Right ventricle myocardium inferior (tissue), 1 donor: ENCODE results near the gene PARD3B. TPM values are rescaled to one million over a fixed set of nuclear protein-coding genes. Genes with fewer than 3 reads are reported as not detected.

Source experiments
- ATAC-seq: fragments of 200-7000 bp; cut with Tn5 transposase; one replicate; pipeline ENCODE4 v1.9.1; 2020; ENCODE audit warnings: mild to moderate bottlenecking, moderate library complexity
- DNase-seq: peaks from one replicate; pipeline ENCODE4 v3.0.0; 2021; ENCODE audit errors: missing footprints
- intact Hi-C: fragments of 100-400 bp; cut with DNase I; formaldehyde crosslinking; loops from one replicate; pipeline ENCODE4 v1.11.0; 2022
- total RNA-seq: library from RNA; stranded (reverse); fragmentation: NEBNext Ultra II Directional; extraction: Animal tissue kit (Norgen Biotek cat#: 25700); gene quantifications from one replicate; pipeline ENCODE4 v1.2.1, GENCODE V29; 2021
- donor health status: DM: no; HTN: yes; CAD: no; lungs with severe emphysema.

Gene PARD3B
- total RNA-seq, 1 donor from 2014 or later, result 7.8 TPM

DNA sequence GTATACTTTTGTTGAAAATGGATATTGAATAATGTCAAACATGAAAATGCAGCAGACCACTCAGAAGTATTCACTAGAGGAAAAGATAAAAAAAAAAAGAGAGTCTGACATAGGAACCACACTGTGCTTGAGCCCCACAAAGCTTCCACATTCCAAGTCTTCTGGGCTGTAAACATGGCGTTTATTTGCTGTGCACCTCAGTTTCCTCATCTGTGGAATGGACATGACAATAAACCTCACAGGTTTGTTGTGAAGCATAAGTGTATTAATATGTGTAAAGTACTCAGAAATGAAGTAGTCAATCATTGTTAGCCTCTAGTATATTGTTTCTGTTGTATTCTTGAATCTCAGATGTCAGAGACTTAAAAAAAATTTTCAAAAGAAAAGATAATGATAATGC lies 611.2 kb downstream of the PARD3B start:
- no peak for DNase-seq
- intact Hi-C loops, result no loop called here
- ATAC-seq, result no peak

- ATAC-seq (no peak), DNase-seq (no peak)
- intact Hi-C loops, result no loop called here
These were observed 613.1 kb downstream of the PARD3B start for GRCh38 chr2:205158404-205158803.

- DNase-seq (no peak), ATAC-seq (no peak)
- intact Hi-C loops, result no loop called here
These were observed 616.0 kb downstream of the PARD3B start for GRCh38 chr2:205161156-205161839.

GRCh38 chr2:205166745-205167144 lies 621.5 kb downstream of the PARD3B start:
- DNase-seq (no peak), ATAC-seq (peak; percentile 48)
- intact Hi-C loops, result no loop called here

GRCh38 chr2:205169012-205169411 lies 623.7 kb downstream of the PARD3B start:
- no peak for ATAC-seq
- intact Hi-C loops, result no loop called here
- DNase-seq, result no peak

DNA sequence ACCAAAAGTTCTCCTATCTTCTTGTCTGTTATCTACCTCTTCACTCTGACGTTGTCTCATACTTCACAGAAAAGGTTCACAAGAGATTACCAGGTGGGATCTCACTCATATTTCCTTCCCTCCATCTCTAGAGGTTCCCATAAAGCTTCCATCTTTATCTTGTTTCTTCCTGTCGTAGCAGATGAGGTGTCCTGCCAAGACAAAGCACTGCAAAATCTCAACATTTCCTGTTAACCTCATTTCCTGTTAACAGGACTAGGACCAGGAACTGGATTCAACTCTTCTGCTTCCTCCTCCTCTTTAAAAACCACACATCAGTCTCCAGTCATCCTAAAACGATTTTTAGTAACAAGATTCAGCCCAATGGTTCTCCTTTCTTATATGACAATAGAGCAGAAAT lies 624.2 kb downstream of the PARD3B start:
- DNase-seq, result no peak
- intact Hi-C loops, result no loop called here
- no peak for ATAC-seq

DNA sequence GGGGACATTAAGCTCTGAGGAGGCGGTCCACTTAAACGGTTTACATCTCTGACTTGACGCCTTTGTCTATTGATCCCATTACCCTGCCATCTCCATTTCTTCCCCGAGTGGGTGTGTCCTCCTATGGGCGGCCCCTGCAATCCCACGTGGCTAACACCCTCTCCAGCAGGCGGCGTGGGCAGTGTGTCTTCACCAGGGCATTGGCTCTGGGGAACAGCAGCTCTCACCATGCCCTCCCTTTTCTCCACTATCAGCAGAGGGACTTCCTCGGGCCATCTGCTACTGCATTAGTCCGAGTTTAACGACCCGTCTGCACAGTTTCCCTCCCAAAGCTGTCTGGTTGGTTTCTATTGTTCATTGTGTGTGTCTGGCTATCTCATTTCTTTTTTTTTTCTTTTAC lies 625.1 kb downstream of the PARD3B start:
- intact Hi-C loops, result no loop called here
- DNase-seq (no peak), ATAC-seq (no peak)

DNA sequence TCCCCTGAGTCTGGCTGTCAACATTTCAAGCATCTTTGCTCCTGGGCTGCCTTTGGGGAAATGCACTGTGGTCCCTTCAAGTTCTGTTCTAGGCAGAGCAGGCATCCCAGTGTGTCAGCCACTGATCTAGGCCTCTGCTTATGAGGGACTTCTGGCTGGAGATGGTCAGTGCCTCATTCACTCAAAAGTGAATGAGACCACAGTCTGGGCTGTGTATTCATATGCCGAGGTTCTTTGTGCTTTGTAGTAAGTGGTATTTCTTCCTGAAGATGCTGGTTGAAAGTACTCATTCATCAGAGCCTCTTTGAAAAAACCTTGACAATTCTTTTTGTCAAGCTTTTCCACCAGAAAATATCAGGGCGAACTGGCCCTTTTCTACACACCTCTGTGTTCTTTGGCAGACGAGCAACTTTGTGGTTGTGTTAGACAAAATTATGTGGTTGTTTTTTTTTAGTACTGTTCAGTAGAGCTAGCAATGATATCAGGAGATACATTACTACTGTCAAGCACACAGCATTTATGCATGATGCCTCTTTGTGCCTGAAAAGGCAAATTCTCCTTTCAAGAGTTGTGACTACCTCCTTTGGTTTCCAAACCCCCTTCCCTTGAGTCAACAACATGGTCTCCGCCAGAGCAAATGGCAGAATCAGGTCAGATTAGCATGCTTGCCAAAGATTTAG lies 626.1 kb downstream of the PARD3B start:
- no peak for ATAC-seq
- intact Hi-C loops, result no loop called here
- DNase-seq, result no peak

GRCh38 chr2:205175831-205176230 lies 630.6 kb downstream of the PARD3B start:
- DNase-seq (no peak), ATAC-seq (peak; percentile 65)
- intact Hi-C loops, result no loop called here

DNA sequence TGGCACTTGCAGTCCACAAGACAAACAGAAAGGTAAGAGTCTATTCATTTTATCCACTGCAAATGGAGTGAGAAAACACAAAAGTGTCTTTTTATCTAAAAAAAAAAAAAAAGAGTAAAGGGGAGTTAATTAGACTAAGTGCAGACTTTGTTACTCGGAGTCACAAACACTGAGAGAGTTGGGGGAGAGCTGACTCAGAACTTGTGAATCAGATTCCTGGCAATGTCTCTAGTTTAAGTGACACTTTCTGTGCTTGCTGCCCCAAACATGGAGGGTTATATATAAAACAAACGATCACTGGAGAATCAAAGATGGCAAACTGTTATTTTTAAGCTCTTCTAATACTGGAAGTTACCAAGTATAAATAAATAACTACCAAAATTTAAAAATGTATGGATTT lies 631.3 kb downstream of the PARD3B start:
- ATAC-seq, result no peak

GRCh38 chr2:205177546-205177945 lies 632.3 kb downstream of the PARD3B start:
- no peak for DNase-seq
- no peak for ATAC-seq
- intact Hi-C loops, result no loop called here

More for the DNA sequence above, 631.3 kb downstream of the PARD3B start:
- intact Hi-C loops, result no loop called here
- DNase-seq, result no peak

GRCh38 chr2:205180730-205181129 lies 635.5 kb downstream of the PARD3B start:
- ATAC-seq (no peak), DNase-seq (no peak)
- intact Hi-C loops, result no loop called here

- no peak for ATAC-seq
- intact Hi-C loops, result no loop called here
- DNase-seq, result no peak
These were observed 642.5 kb downstream of the PARD3B start for GRCh38 chr2:205187731-205188130.

- intact Hi-C loops, result no loop called here
- DNase-seq (peak; percentile 73), ATAC-seq (peak; percentile 92)
These were observed 643.2 kb downstream of the PARD3B start for GRCh38 chr2:205188239-205189138.

- no peak for ATAC-seq
- intact Hi-C loops, result no loop called here
- DNase-seq, result no peak
These were observed 644.0 kb downstream of the PARD3B start for GRCh38 chr2:205189301-205189700.

- intact Hi-C loops, result no loop called here
- no peak for DNase-seq
- ATAC-seq, result no peak
These were observed 645.3 kb downstream of the PARD3B start for GRCh38 chr2:205190528-205190927.

GRCh38 chr2:205193125-205193835 lies 648.0 kb downstream of the PARD3B start:
- intact Hi-C loops, result no loop called here
- no peak for DNase-seq
- no peak for ATAC-seq

- no peak for ATAC-seq
- intact Hi-C loops, result no loop called here
- DNase-seq, result no peak
These were observed 648.6 kb downstream of the PARD3B start for GRCh38 chr2:205193836-205194228.

DNA sequence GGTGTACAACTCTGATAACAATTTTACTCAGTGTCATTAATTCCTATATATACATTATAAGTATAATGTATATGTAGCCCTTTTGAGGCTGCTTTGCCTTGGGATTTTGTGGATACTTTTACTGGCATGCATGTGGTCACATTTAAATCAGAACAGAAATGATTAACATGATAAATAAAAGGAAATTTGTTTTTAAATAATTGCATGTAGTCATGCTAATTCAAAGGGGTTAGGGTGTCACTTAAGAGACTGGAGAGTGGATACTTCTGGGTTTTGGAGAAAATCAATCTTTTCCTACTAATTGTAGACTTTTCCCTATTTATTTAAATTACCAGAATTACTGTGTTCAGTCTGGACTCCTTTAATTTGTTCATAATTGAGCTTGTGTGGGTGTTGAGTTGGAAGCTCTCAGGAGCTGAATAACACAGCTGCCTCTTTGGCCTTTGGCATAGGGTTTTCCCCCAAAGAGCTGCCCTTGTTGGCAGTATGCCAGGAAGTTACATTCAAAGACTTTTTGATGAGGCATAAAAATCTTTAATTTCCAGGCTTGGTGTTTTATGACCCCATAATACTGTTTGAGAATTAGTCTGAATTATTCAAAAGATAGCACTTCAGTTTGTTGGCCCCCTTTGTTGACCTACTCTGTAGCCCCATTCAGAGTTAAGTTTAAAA lies 652.3 kb downstream of the PARD3B start:
- intact Hi-C loops, result no loop called here
- no peak for ATAC-seq
- DNase-seq, result no peak
